AG04449 (cell line): ENCODE data around the gene RASSF4.
A peak's percentile ranks its signal among the peaks of the same experiment; 100 is the strongest.

Experiments used
- CTCF ChIA-PET: fragments of 350-600 bp; formaldehyde crosslinking; extraction: SDS; loops from one replicate; lab custom pipeline; 2021; ENCODE audit warnings: antibody characterized with exemption; lab: Yijun Ruan, JAX
- POLR2A ChIA-PET: fragments of 400-600, 350-600 bp; formaldehyde crosslinking; extraction: SDS; loops from one replicate; lab custom pipeline; 2020; ENCODE audit warnings: antibody characterized with exemption, inconsistent platforms; lab: Yijun Ruan, JAX
- DNase-seq: peaks from one replicate; pipeline ENCODE4 v3.0.0-alpha.2; 2010; ENCODE audit warnings: low read depth, low spot score
- H3K4me3 ChIP-seq: 2 replicates; pipeline ENCODE4 v1.5.1; 2011; ENCODE audit warnings: low read depth, mild to moderate bottlenecking, control low read depth, low read length
- CTCF ChIP-seq: IDR thresholded peaks from one replicate; pipeline ENCODE4 v1.5.1; 2011; ENCODE audit warnings: mild to moderate bottlenecking, moderate library complexity, low read length, control low read depth, inconsistent platforms; ENCODE audit not compliant: insufficient read depth; ENCODE audit errors: missing control alignments

RASSF4 gene

DNA sequence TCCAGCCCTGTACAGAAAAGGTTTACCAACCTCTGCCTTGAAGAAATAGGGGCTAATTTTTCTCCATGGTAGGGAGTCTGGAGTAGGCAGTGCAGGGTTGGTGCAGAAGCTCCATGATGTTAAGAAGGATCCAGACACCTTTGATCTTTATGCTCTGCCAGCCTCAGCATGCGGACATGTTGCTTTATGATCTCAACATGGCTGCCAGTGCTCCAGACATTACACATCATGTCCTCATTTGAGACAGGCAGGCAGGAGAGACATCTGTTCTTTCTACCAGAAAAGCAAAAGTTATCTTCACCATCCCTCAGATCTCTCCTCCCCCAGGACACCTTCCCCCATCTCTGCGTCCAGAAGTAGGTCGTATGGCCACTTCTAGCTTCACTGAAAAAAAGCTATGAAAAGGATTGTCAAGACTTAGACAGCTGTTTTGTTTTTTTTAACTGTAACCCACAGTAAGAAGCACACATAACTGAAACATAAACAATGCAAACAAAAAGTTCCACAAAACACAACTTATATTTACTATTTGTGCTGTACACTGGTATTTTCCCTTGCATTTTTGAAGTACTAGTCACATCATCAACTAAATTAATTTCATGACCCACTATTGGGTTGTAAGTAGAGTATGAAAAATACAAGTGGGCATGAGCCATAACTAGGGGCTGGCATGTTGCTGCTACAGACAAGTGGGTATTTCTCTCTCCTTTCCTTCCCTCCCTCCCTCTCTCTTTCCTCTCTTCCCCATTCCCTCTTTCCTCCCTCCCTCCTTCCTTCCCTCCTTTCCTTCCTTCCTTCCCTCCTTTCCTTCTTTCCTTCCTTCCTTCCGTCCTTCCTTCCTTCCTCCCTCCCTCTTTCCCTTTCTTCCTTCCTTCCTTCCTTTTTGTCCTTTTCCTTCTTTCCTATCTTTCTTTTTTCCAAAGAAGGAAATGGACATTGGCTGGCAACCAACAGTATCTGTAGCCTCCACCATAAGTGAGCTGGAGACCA, 2.6 kb upstream of the RASSF4 start:
- H3K4me3 ChIP-seq = no peak overlapping the region
- CTCF ChIA-PET = interaction anchor here (1.1 to 2.5 kb wide), 3 partner anchors 9 to 28 kb away, joined by 3 to 10 read pairs (median 3); no protein-coding TSS in a partner anchor
- POLR2A ChIA-PET = no interaction called here
- no peak for TF ChIP-seq CTCF
- no peak for DNase-seq

DNA sequence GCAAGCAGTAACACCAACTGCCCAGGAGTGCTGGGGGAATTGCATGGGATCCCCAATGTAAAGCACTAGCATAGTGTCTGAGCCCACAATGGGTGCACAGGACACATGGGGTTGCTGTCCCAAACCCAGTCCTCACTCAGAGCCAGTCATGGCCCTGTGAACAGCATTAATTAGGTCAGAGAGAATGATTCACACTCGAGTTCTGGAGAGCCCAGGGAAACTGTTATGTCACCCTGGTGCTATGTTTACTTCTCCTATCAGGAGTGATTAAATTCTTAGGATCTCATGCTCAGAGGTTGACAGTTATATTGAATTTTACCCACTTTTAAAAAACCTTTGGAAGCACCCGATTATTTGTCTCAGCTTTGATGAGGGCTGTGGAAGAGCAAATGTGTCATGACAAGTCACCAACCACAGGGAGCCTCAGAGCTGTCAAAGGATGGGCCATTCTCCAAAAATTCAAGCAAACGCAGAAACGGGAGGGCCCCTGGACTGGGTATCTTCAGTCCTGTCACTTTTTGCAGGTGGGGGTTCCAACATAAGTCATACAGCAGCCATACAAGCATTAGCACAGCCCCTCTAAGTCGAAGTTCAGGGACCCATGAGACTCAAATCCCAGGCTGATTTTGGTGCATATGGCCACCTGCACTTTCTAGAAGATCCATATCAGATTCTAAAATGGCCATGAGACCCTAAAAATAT, 1.3 kb upstream of the RASSF4 start:
- no peak for DNase-seq

DNA sequence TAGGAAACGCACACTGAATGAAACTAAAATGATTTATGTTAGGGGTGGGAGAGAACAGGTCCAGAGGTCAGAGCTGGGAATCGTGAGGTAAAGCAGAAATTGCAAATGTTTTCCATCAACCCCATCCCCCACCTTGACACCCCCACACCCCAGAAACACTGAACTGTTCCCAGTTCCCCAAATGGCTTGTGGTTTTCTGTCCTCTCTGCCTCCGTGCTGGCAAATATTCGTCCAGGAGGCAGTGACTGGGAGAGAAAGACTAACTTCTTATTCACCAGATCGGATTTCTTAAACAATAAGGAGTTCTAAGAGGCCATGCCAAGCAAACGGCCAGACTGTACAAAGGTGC, 730 bp upstream of the RASSF4 start:
- TF ChIP-seq CTCF = no peak
- ChIA-PET CTCF (interaction anchor here (1.1 to 1.2 kb wide), 2 partner anchors 18 to 24 kb away, joined by 3 read pairs; no protein-coding TSS in a partner anchor), POLR2A (no interaction called here)
- peak overlapping the region; percentile 75 for H3K4me3 ChIP-seq
- DNase-seq = no peak

More for the DNA sequence above, 1.3 kb upstream of the RASSF4 start:
- peak overlapping the region; percentile 75 for H3K4me3 ChIP-seq
- no peak for TF ChIP-seq CTCF
- CTCF ChIA-PET = interaction anchor here (1.1 to 2.5 kb wide), 4 partner anchors 8 to 23 kb away, joined by 3 to 10 read pairs (median 3); no protein-coding TSS in a partner anchor
- POLR2A ChIA-PET = no interaction called here

- ChIA-PET POLR2A (interaction anchor here (1.0 kb wide), 1 partner anchor 19 kb away, joined by 3 read pairs; the partner anchor contains the start of gene DEPP1), CTCF (interaction anchor here (2.9 kb wide), 1 partner anchor 14 kb away, joined by 18 read pairs; no protein-coding TSS in a partner anchor)
- peak overlapping the region; percentile 75 for H3K4me3 ChIP-seq
- TF ChIP-seq CTCF = no peak
- no peak for DNase-seq
Measured at GRCh38 chr10:44960088-44960460, 472 bp downstream of the RASSF4 start.

DNA sequence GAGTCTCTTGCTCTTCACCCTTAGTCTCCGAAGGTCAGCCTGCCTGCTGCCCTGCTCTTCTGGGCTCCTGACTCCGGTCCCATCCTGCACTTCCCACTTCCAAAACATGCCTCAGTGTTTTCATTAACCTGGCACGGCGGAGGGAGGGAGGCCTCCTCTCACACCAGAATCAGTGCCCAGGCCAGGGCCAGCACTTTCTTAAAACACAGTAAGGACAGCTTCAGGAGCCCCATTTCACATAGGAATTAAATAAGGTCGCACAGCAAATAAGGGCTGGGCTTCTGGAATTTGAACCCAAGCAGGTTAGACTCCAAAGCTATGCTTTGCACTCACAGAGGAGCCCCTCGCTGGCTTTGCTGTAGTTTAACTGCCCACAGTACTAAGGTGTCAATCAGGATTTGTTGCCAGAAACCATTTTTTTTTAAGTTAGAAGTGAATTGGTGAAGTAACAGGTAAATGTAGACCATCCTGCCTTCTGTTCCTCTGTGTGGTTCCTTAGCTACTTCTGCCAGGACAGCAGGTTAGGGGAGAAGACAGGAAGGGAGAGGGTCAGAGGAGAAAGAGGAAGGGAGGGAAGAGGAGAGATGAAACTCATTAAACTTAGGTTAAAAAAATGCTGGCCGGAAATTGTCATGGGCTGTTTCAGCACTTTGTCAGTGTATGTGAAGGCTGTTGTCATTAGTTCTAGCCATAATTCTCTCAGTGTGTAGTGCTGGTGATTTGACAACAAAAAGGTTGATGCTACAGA, 1.1 kb downstream of the RASSF4 start:
- H3K4me3 ChIP-seq = no peak overlapping the region; the same call in 1 of the 2 replicates
- CTCF ChIA-PET = interaction anchor here (0.6 to 2.9 kb wide), 3 partner anchors 13 to 34 kb away, joined by 3 to 18 read pairs (median 4); no protein-coding TSS in a partner anchor
- TF ChIP-seq CTCF = no peak
- POLR2A ChIA-PET = no interaction called here
- no peak for DNase-seq
